ENCODE results near the gene DNAJB1.

Gene DNAJB1

DNA sequence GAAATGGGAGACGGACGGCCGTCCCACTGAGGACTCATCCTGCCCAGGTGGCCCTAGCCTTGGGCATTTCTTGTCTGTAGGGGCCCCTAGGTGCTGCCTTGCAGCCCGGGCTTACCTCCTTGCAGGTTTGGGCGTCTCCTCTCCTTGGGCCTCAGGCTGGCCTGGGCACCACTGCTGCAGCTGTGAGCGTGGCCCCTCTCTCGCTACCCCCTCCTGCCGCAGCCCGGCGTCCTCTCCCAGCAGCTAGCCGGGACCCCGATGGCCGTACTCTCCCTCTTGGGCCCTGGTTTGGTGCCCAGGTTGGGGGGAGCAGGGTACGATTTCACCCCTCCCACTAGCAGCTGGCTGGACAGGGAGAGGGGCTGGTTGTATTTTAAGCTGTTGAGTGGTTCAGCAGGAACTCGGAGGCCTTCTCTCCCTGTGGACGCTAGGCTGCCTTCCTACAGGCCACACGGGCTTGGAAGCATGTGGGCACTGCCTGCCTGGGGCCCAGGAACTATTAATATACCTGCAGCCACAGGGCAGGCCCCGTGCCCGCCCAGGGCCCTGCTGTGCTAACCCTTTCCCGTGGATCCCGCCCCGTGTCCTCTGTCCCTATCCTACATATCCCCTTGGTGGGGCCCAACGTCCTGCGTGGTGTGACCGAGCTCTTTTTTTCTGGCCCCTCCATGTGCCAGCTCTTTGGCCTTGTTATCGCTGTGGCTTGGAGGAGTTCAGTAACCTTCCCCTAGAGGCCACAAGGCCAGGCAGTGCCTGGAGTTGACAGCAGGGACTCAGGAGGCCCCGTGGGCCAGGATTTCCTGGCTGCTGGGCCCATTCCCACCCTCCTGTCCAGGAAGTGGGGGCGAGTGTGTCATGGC, 41.9 kb upstream of the DNAJB1 start:
- DNase-seq (ENCODE audit: low read depth): no peak
- no peak overlapping the region for H3K4me3 ChIP-seq (ENCODE audit: control insufficient read depth, low read depth, low read length)
- TF ChIP-seq CTCF (conservative IDR thresholded peaks at IDR 0.05; ENCODE audit: control insufficient read depth, insufficient read depth, low read depth, low read length): no peak

- DNase-seq (ENCODE audit: low read depth): no peak
- no peak overlapping the region for H3K4me3 ChIP-seq (ENCODE audit: control insufficient read depth, low read depth, low read length)
- no peak for TF ChIP-seq CTCF (conservative IDR thresholded peaks at IDR 0.05; ENCODE audit: control insufficient read depth, insufficient read depth, low read depth, low read length)
Observed at GRCh38 chr19:14558370-14559066, 40.3 kb upstream of the DNAJB1 start.

- TF ChIP-seq CTCF (conservative IDR thresholded peaks at IDR 0.05; ENCODE audit: control insufficient read depth, insufficient read depth, low read depth, low read length): peak; percentile 89
- no peak overlapping the region for H3K4me3 ChIP-seq (ENCODE audit: control insufficient read depth, low read depth, low read length)
- DNase-seq (ENCODE audit: low read depth): peak; percentile 80
Observed at GRCh38 chr19:14556662-14557188, 38.5 kb upstream of the DNAJB1 start.

GRCh38 chr19:14555918-14556661, 37.9 kb upstream of the DNAJB1 start:
- DNase-seq (ENCODE audit: low read depth): peak; percentile 24
- no peak overlapping the region for H3K4me3 ChIP-seq (ENCODE audit: control insufficient read depth, low read depth, low read length)
- no peak for TF ChIP-seq CTCF (conservative IDR thresholded peaks at IDR 0.05; ENCODE audit: control insufficient read depth, insufficient read depth, low read depth, low read length)

GRCh38 chr19:14554382-14554812, 36.2 kb upstream of the DNAJB1 start:
- H3K4me3 ChIP-seq (ENCODE audit: control insufficient read depth, low read depth, low read length): no peak overlapping the region
- no peak for DNase-seq (ENCODE audit: low read depth)
- no peak for TF ChIP-seq CTCF (conservative IDR thresholded peaks at IDR 0.05; ENCODE audit: control insufficient read depth, insufficient read depth, low read depth, low read length)

DNA sequence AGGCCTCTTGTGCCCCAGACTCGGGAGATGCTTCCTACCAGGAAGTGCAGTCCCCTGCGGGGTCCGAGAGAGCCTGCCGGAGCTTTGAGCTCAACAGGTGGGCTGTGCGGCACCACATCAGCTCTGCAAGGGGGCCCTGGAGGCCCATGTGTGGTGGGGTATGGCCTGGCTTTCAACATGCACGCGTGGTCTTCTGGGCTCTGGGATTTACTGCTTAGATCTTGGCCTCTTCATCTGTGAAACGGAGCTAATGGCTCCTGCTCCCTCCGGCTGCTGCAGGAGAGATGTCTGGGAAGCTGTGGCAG, 35.7 kb upstream of the DNAJB1 start:
- no peak for DNase-seq (ENCODE audit: low read depth)
- no peak for TF ChIP-seq CTCF (conservative IDR thresholded peaks at IDR 0.05; ENCODE audit: control insufficient read depth, insufficient read depth, low read depth, low read length)
- H3K4me3 ChIP-seq (ENCODE audit: control insufficient read depth, low read depth, low read length): no peak overlapping the region

All from fibroblast of mammary gland (primary cell).